ENCODE results near the gene HAPLN3. TPM values are rescaled to one million over a fixed set of nuclear protein-coding genes. Genes with fewer than 3 reads are reported as not detected.

The HAPLN3 gene
- total and polyA plus RNA-seq, 2 of the 4 experiments (the other 2 are of a cell fraction) = 5.9 to 28.6 TPM

- Histone ChIP-seq H4K8ac (ENCODE audit: low read depth in 2 of 2, low read length in 2 of 2) (no peak overlapping the region), H2BK120ac (ENCODE audit: low read depth, low read length) (no peak overlapping the region), H3K14ac (replicated peaks; ENCODE audit: low read depth, low read length) (no peak overlapping the region), H3K36me3 (ENCODE audit: control insufficient read depth, insufficient read depth, low read length) (no peaks in the 10 kb centered on the region), H3K56ac (ENCODE audit: extremely low read depth, insufficient read depth, low read length) (no peak overlapping the region), H3K4ac (ENCODE audit: low read depth, low read length) (no peak overlapping the region), H2BK15ac (ENCODE audit: low read depth, low read length) (no peak overlapping the region), H4K91ac (ENCODE audit: insufficient read depth, low read depth, low read length) (no peak overlapping the region), H3K4me3 (ENCODE audit: insufficient read depth, low read depth, low read length) (no peak overlapping the region), H4K5ac (ENCODE audit: low read depth, low read length) (no peak overlapping the region), H2AK5ac (ENCODE audit: low read depth, low read length) (no peak overlapping the region), H2AK9ac (replicated peaks; ENCODE audit: low read depth, low read length, poor library complexity) (no peak overlapping the region), H3K27me3 (ENCODE audit: control insufficient read depth, insufficient read depth, low read length) (no peaks in the 10 kb centered on the region), H2AFZ (replicated peaks; ENCODE audit: low read length, poor library complexity) (no peak overlapping the region), H3K18ac (ENCODE audit: low read depth, low read length) (no peak overlapping the region), H3K23ac (ENCODE audit: low read depth, low read length) (no peak overlapping the region), H3K4me1 (ENCODE audit: control insufficient read depth, insufficient read depth, low read length) (peaks cover 4% of the 10 kb centered on the region), H3K9ac (ENCODE audit: low read depth, low read length) (no peak overlapping the region), H3K9me1 (ENCODE audit: insufficient read depth, low read length) (no peaks in the 10 kb centered on the region), H4K20me1 (ENCODE audit: insufficient read depth, low read length) (no peaks in the 10 kb centered on the region), H2BK20ac (ENCODE audit: low read depth, low read length) (no peak overlapping the region), H3K4me2 (ENCODE audit: low read depth, low read length) (no peak overlapping the region), H3K79me1 (ENCODE audit: low read depth in 1 of 2, low read length in 2 of 2) (no peaks in the 10 kb centered on the region), H3K27ac (ENCODE audit: insufficient read depth, low read length) (no peak overlapping the region), H3K9me3 (ENCODE audit: control insufficient read depth, insufficient read depth, low read length) (peaks cover 1% of the 10 kb centered on the region), H2BK5ac (ENCODE audit: low read depth, low read length, poor library complexity, severe bottlenecking) (no peak overlapping the region)
- no TSS peak for BruUV-seq (replicated peaks)
- CTCF ChIA-PET = no interaction called here
- in situ Hi-C loops (cut with MboI; ENCODE audit: low sequenced_read_pairs) (no loop called here), dilution Hi-C loops (cut with HindIII; ENCODE audit: low sequenced_read_pairs, unreplicated experiment) (no loop called here), intact Hi-C loops (cut with micrococcal nuclease) (loop anchor here (5.0 kb wide), 1 partner anchor 39 kb away; no protein-coding TSS in a partner anchor)
- no CpG with 5 or more reads among the region's 1 CpG for WGBS, 2 experiments (ENCODE audit: extremely low coverage in 2 of 2, insufficient read length in 1 of 2)
- POLR2A ChIA-PET (ENCODE audit: unreplicated experiment) = interaction anchor here (0.5 kb wide), 1 partner anchor 12 kb away, joined by 11 read pairs; no protein-coding TSS in a partner anchor
- no peak for TF ChIP-seq MAZ (IDR thresholded peaks at IDR 0.05; ENCODE audit: borderline replicate concordance, low read depth, low read length)
- no peak for TF ChIP-seq FOS (IDR thresholded peaks at IDR 0.05; ENCODE audit: low read depth, low read length)
- no peak for TF ChIP-seq NFE2L2 (IDR thresholded peaks at IDR 0.05; ENCODE audit: low read depth, low read length)
- TF ChIP-seq, protein P1, sequence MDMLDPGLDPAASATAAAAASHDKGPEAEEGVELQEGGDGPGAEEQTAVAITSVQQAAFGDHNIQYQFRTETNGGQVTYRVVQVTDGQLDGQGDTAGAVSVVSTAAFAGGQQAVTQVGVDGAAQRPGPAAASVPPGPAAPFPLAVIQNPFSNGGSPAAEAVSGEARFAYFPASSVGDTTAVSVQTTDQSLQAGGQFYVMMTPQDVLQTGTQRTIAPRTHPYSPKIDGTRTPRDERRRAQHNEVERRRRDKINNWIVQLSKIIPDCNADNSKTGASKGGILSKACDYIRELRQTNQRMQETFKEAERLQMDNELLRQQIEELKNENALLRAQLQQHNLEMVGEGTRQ (IDR thresholded peaks at IDR 0.05; ENCODE audit: low read depth, low read length) = no peak
- ATAC-seq (ENCODE audit: low read depth) (no peak), DNase-seq (no peak)
Measured at GRCh38 chr15:88932875-88933330, 37.6 kb upstream of the HAPLN3 start.

All from IMR-90 (cell line).